A673 (cell line): ENCODE measurements around the gene PLEKHM1.

Source experiments
- CTCF ChIP-seq: fragments of 300-800, 200-600 bp; sonication (generic); conservative IDR thresholded peaks from 2 replicates; pipeline ENCODE4 v1.5.1; 2017; ENCODE audit warnings: low read depth, mild to moderate bottlenecking, antibody characterized with exemption, low read length, moderate library complexity, mixed read lengths
- EZH2 ChIP-seq: fragments of 200-600 bp; sonication (generic); IDR thresholded peaks from 2 replicates; pipeline ENCODE4 v1.6.1; 2017; ENCODE audit warnings: borderline replicate concordance, low read depth, mild to moderate bottlenecking, mixed read lengths, antibody characterized with exemption, low read length; ENCODE audit not compliant: poor library complexity, severe bottlenecking

GRCh38 chr17:45411348-45412105 is 79.0 kb downstream of the PLEKHM1 start:
- no peak for TF ChIP-seq CTCF
- TF ChIP-seq EZH2: no peak
